Lower lobe of right lung (tissue), 2 donors: Measurements from ENCODE around the gene ZBTB22. TPM values are rescaled to one million over a fixed set of nuclear protein-coding genes. Genes with fewer than 3 reads are reported as not detected.
A peak's percentile ranks its signal among the peaks of the same experiment; 100 is the strongest.
"Not testable (repeated sequence)": the region's sequence is repeated elsewhere in the genome, so short reads cannot be mapped to it uniquely, and the experiment has no call there.

Experiments
- ATAC-seq, 2 donors: fragments of 200-7000 bp; cut with Tn5 transposase; one replicate each; pipeline ENCODE4 v1.9.1; 2020 to 2022; ENCODE audit warnings: mild to moderate bottlenecking in 2 of 2, moderate library complexity in 2 of 2
- DNase-seq: peaks from one replicate; pipeline ENCODE4 v3.0.0-alpha.2; 2020
- H3K27ac ChIP-seq: fragments of 200-600 bp; one replicate; pipeline ENCODE4 v1.8.0; 2022
- H3K27me3 ChIP-seq: fragments of 200-600 bp; one replicate; pipeline ENCODE4 v1.8.0; 2022; ENCODE audit warnings: low read depth
- H3K36me3 ChIP-seq: fragments of 200-600 bp; one replicate; pipeline ENCODE4 v1.8.0; 2022; ENCODE audit warnings: mild to moderate bottlenecking
- H3K4me1 ChIP-seq: fragments of 200-600 bp; one replicate; pipeline ENCODE4 v1.8.0; 2022
- H3K4me3 ChIP-seq: fragments of 200-600 bp; one replicate; pipeline ENCODE4 v1.8.0; 2022; ENCODE audit warnings: mild to moderate bottlenecking
- H3K9me3 ChIP-seq: fragments of 200-600 bp; one replicate; pipeline ENCODE4 v1.8.0; 2022
- CTCF ChIP-seq: fragments of 200-600 bp; IDR thresholded peaks from one replicate; pipeline ENCODE4 v1.8.0; 2022; ENCODE audit warnings: antibody characterized with exemption, mild to moderate bottlenecking
- intact Hi-C: fragments of 100-400 bp; cut with DNase I; formaldehyde crosslinking; loops from one replicate; pipeline ENCODE4 v1.11.0; 2022
- total RNA-seq: library from RNA; stranded (reverse); fragmentation: NEBNext Ultra II Directional; extraction: Animal tissue kit (Norgen Biotek cat#: 25700); gene quantifications from one replicate; pipeline ENCODE4 v1.2.1, GENCODE V29; 2021
- donor health status: DM: no; HTN: yes; CAD: no; lungs with severe emphysema.

ZBTB22 gene
- total RNA-seq, 1 donor from 2014 or later: 27.5 TPM

GRCh38 chr6:33286946-33287914 is 30.3 kb downstream of the ZBTB22 start:
- intact Hi-C loops: no loop called here
- H3K36me3 ChIP-seq: peaks cover 70% of the 10 kb centered on the region

GRCh38 chr6:33285214-33285613 is 32.3 kb downstream of the ZBTB22 start:
- DNase-seq, H3K4me3 ChIP-seq, H3K27me3 ChIP-seq, intact Hi-C loops, ATAC-seq, H3K27ac ChIP-seq, H3K9me3 ChIP-seq: not testable (repeated sequence)
- peaks cover 16% of the 10 kb centered on the region for H3K4me1 ChIP-seq
- H3K36me3 ChIP-seq: peaks cover 71% of the 10 kb centered on the region

More at GRCh38 chr6:33286946-33287914, 30.3 kb downstream of the ZBTB22 start:
- no peak overlapping the region for H3K4me3 ChIP-seq
- no peak for ATAC-seq
- no peak for TF ChIP-seq CTCF
- no peak for DNase-seq
- H3K4me1 ChIP-seq: peaks cover 25% of the 10 kb centered on the region
- H3K27ac ChIP-seq: no peak overlapping the region
- H3K27me3 ChIP-seq: no peaks in the 10 kb centered on the region
- H3K9me3 ChIP-seq: no peaks in the 10 kb centered on the region

GRCh38 chr6:33280539-33280938 is 37.0 kb downstream of the ZBTB22 start:
- ATAC-seq (no peak), DNase-seq (no peak)
- peaks cover 34% of the 10 kb centered on the region for H3K4me1 ChIP-seq
- peaks cover 78% of the 10 kb centered on the region for H3K36me3 ChIP-seq
- H3K27me3 ChIP-seq: no peaks in the 10 kb centered on the region
- H3K4me3 ChIP-seq: no peak overlapping the region
- intact Hi-C loops: no loop called here
- TF ChIP-seq CTCF: no peak
- H3K9me3 ChIP-seq: no peaks in the 10 kb centered on the region
- no peak overlapping the region for H3K27ac ChIP-seq

GRCh38 chr6:33279971-33280511 is 37.5 kb downstream of the ZBTB22 start:
- DNase-seq: no peak
- Histone ChIP-seq H3K4me3 (no peak overlapping the region), H3K27me3 (no peaks in the 10 kb centered on the region), H3K4me1 (peaks cover 39% of the 10 kb centered on the region), H3K27ac (no peak overlapping the region), H3K36me3 (peaks cover 78% of the 10 kb centered on the region), H3K9me3 (no peaks in the 10 kb centered on the region)
- peak; percentile 17 for TF ChIP-seq CTCF
- no peak for ATAC-seq
- intact Hi-C loops: no loop called here

GRCh38 chr6:33279257-33279695 is 38.3 kb downstream of the ZBTB22 start:
- DNase-seq: no peak
- peaks cover 47% of the 10 kb centered on the region for H3K4me1 ChIP-seq
- H3K27me3 ChIP-seq: no peaks in the 10 kb centered on the region
- H3K27ac ChIP-seq: no peak overlapping the region
- no peaks in the 10 kb centered on the region for H3K9me3 ChIP-seq
- TF ChIP-seq CTCF: no peak
- H3K36me3 ChIP-seq: peaks cover 78% of the 10 kb centered on the region
- no peak for ATAC-seq
- intact Hi-C loops: no loop called here
- no peak overlapping the region for H3K4me3 ChIP-seq

GRCh38 chr6:33278810-33279209 is 38.7 kb downstream of the ZBTB22 start:
- Histone ChIP-seq H3K4me1 (peaks cover 52% of the 10 kb centered on the region), H3K27me3 (no peaks in the 10 kb centered on the region), H3K27ac (no peak overlapping the region), H3K9me3 (no peaks in the 10 kb centered on the region), H3K36me3 (peaks cover 78% of the 10 kb centered on the region), H3K4me3 (no peak overlapping the region)
- no peak for DNase-seq
- no peak for TF ChIP-seq CTCF
- intact Hi-C loops: no loop called here
- no peak for ATAC-seq
